ENCODE data around the gene METTL23.
"Not testable (repeated sequence)": the region's sequence is repeated elsewhere in the genome, so short reads cannot be mapped to it uniquely, and the experiment has no call there.

METTL23 gene

DNA sequence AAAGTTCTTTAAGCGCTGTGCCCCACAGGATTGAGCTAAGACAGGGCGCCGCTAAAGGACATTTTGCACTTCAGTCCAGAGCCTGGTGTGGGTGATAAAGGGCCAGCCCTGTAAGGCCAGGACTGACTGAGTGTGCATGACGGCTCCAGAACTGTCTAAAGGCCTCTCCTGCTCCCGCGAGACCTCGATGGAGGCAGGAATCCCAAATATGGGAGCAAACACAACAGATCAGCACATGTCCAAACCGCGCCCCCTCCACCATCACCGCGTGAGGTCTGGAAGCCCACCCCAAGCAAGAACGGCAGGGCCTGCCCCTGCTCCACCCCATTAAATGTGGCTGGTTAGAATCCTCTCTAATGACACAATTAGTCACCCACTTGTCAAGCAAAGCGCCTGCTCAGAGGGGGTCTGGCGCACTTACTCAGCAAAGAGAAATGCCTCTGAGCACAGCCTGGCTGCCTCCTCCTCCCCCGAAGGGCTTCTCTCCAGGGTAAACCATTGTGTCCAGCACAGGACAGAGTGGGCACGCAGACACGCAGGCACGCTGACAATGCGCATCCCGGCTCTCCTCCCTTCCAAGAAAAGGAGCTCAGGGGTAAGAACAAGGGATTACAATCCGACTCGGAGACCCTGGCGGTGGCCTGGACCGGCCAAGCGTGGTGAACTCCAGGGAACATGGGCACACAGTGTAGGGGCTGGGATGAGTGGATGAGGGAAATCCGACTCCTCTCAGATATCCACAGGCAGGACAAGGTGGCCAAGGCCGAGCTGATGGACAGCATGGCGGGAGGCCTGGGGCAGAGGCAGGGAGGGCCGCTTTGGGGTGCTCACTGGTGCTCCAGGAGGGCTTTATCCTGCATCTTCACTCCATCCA is 17.3 kb upstream of the METTL23 start:
- DNase-seq (ENCODE audit: low read depth): peak; percentile 95
- in situ Hi-C loops (cut with HindIII; ENCODE audit: low sequenced_read_pairs): no loop called here
- H3K4me3 ChIP-seq (ENCODE audit: low read depth, low read length): peak overlapping the region; percentile 72
- TF ChIP-seq, protein P1, sequence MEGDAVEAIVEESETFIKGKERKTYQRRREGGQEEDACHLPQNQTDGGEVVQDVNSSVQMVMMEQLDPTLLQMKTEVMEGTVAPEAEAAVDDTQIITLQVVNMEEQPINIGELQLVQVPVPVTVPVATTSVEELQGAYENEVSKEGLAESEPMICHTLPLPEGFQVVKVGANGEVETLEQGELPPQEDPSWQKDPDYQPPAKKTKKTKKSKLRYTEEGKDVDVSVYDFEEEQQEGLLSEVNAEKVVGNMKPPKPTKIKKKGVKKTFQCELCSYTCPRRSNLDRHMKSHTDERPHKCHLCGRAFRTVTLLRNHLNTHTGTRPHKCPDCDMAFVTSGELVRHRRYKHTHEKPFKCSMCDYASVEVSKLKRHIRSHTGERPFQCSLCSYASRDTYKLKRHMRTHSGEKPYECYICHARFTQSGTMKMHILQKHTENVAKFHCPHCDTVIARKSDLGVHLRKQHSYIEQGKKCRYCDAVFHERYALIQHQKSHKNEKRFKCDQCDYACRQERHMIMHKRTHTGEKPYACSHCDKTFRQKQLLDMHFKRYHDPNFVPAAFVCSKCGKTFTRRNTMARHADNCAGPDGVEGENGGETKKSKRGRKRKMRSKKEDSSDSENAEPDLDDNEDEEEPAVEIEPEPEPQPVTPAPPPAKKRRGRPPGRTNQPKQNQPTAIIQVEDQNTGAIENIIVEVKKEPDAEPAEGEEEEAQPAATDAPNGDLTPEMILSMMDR (IDR thresholded peaks at IDR 0.05; ENCODE audit: low read depth, low read length, missing control alignments): no peak

DNA sequence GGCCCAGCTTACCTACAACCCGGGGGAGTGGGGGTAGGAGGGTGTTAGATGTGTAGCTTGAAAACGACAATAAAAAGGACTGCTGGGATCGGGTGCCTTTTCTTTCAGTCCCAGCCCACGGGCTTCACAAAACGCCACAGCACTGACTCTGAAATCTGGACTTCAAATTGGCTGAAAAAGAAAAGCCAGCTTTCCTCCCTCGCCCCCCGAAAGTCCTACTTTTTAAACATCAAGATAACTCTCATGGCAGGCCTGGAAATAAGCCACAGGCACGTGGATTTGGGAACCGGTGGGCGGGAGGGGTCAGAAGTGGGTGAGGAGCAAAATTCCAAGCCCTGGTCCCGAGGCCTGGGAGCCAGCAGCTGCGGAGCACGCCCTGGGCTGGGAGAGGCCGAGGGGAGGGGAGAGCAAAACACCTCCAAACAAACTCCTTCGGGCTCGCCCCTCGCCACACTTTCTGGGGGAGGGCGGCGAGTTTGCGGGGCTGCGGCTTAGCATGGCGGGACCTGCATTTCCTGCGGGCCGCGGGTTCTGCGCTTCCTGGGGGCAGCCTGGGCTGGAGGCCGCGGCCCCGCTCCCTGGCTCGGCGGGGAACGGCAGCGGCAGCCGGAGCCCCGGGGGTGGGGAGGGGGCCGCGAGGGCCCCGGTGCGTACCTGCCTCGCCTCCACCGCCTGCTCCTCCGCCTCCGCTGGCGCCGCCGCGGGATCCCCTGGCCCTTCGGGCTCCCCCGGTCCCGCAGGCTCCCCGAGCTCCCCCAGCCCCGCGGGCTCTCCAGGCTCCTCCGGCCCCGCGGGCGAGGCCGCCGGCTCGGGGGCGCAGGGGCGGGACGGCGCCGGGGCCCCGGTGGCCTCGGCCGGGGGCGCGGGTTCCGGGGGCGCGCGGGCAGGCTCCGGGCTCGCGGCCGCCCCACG is 16.4 kb upstream of the METTL23 start:
- DNase-seq (ENCODE audit: low read depth); in situ Hi-C loops (cut with HindIII; ENCODE audit: low sequenced_read_pairs): not testable (repeated sequence)
- H3K4me3 ChIP-seq (ENCODE audit: low read depth, low read length): peak overlapping the region; percentile 72

DNA sequence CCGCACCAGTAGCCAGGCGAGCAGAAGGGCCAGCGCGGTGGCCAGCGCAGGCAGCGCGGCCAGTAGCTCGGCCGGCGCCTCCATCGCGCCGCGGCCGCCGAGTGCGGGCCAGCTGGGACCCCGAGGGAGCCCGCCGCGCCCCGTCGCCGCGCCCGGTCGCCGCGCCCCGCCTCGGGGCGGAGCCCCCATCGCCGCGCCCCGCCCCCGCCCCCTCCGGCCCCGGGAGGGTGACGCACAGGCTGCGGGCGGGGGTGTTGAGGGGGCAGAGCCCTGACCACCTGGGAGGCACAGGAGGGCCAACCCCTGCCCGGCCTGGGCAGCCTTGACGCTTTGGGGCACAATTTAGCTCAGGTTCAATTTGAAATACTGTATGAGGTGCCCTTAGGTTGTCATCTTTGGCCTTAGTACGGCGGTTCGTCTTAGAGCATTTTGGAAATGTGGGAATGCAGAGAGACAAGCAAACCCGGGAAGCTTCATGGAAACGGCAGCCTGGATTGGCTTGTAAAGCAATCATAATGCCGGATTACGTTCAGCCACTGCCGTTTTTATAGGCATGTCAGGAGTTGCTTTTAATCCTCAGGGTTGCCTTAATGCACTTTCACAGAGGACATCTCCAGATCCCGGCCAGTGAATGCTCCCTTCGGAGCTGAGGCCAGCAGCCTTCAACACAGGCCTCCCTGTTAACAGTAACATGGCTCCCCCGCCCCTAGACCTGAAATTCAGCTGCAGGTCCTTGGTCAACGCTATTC is 15.6 kb upstream of the METTL23 start, which contains the start of gene MXRA7:
TSS of gene MXRA7 (minus strand) at position 103 of the 749 bp plus-strand sequence. CDS start at position 84, 19 bp downstream.
- DNase-seq (ENCODE audit: low read depth): no peak
- TF ChIP-seq, protein P1 (IDR thresholded peaks at IDR 0.05; ENCODE audit: low read depth, low read length, missing control alignments): no peak
- in situ Hi-C loops (cut with HindIII; ENCODE audit: low sequenced_read_pairs): no loop called here
- peak within 1 kb of the TSS; percentile 72 for H3K4me3 ChIP-seq (ENCODE audit: low read depth, low read length)

DNA sequence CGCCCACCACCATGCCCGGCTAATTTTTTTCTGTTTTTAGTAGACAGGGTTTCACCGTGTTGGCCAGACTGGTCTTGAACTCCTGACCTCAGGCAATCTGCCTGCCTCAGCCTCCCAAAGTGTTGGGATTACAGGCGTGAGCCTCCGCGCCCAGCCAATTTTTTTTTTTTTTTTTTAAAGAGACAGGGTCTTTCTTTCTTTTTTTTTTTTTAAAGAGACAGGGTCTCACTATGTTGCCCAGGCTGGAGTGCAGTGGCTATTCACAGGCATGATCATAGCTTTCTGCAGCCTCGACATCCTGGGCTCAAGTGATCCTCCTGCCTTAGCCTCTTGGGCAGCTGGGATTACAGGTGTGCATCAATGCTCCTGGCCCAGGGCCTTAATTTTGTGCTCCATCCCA is 14.3 kb upstream of the METTL23 start:
- DNase-seq (ENCODE audit: low read depth); H3K4me3 ChIP-seq (ENCODE audit: low read depth, low read length); in situ Hi-C loops (cut with HindIII; ENCODE audit: low sequenced_read_pairs): not testable (repeated sequence)

DNA sequence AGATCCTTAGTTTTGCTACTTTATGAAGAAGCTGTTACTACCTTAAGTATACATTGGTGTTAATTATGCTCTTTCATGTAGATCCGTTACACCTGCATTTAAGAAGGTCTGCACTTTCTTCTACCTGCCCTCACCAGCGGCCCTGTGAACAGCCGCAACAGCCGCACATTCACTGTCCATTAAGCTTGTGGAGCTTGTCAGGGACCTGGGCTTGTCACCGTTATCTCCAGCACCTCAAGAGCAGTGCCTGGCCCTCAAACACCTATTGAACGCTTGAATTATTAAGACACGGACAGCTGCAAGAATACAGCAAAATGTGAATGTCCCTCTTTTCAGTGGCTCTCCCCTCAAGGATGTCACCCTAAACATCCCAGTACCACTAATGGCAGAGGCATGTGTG is 12.9 kb upstream of the METTL23 start:
- TF ChIP-seq, protein P1 (IDR thresholded peaks at IDR 0.05; ENCODE audit: low read depth, low read length, missing control alignments): no peak
- no peak for DNase-seq (ENCODE audit: low read depth)
- in situ Hi-C loops (cut with HindIII; ENCODE audit: low sequenced_read_pairs): no loop called here

DNA sequence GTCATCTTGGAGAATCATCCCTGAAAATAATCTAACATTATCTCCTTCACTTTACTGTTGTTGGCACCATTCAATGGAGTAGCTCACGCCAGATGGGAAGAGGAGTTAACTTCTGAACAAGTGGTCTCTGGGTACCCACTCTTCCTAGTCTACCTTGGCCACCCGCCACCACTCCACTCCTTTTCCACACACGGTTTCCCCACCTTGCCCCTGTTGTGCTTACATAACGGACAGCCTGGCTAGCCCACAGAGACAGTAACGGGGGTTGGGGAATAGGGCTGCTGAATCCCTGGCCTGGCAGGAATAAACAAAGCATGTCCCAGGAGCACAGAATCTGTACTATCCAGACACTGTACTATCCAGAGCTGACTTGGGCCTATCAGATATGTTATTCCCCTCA is 12.3 kb upstream of the METTL23 start:
- in situ Hi-C loops (cut with HindIII; ENCODE audit: low sequenced_read_pairs): no loop called here
- TF ChIP-seq, protein P1 (IDR thresholded peaks at IDR 0.05; ENCODE audit: low read depth, low read length, missing control alignments): no peak
- no peak overlapping the region for H3K4me3 ChIP-seq (ENCODE audit: low read depth, low read length)
- DNase-seq (ENCODE audit: low read depth): no peak

More for the DNA sequence above, 12.9 kb upstream of the METTL23 start:
- H3K4me3 ChIP-seq (ENCODE audit: low read depth, low read length): no peak overlapping the region

Data from astrocyte of the cerebellum (primary cell).